ELR (cell line): ENCODE data around the gene ARMH3.
A peak's percentile ranks its signal among the peaks of the same experiment; 100 is the strongest.

Source experiments
- DNase-seq: peaks from one replicate; pipeline ENCODE4 v3.0.0-alpha.2; 2015; ENCODE audit warnings: low read depth

The ARMH3 gene

DNA sequence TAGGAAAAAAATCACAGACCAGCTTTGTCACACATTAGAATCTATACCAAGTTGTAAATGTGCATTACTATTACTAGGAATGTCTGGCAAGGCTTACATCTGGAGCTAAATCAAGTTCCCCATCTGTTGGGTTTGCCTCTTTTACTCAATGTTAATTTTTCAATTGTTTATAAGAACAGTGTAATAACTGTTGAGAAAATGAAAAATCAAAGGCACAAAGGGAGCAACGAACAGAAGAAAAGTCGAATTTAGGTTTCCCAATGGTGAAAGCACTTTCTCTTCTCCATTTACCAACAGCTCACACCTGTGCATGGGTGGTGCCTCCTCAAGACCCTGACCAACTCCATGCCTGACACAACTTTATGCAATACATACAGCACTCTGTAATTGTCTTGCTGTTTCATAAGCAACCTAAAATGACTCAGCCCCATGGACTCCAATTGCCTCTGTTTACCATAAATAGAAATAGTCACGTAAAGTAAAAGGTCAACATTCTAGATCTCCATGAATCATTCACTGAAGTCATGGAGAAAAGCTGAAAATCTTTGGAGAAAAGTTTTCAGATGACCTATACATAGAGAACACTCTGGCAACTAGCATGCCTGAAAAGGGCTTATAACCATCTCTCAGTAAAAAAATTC, 116.8 kb downstream of the ARMH3 start:
- peak; percentile 96 for DNase-seq

DNA sequence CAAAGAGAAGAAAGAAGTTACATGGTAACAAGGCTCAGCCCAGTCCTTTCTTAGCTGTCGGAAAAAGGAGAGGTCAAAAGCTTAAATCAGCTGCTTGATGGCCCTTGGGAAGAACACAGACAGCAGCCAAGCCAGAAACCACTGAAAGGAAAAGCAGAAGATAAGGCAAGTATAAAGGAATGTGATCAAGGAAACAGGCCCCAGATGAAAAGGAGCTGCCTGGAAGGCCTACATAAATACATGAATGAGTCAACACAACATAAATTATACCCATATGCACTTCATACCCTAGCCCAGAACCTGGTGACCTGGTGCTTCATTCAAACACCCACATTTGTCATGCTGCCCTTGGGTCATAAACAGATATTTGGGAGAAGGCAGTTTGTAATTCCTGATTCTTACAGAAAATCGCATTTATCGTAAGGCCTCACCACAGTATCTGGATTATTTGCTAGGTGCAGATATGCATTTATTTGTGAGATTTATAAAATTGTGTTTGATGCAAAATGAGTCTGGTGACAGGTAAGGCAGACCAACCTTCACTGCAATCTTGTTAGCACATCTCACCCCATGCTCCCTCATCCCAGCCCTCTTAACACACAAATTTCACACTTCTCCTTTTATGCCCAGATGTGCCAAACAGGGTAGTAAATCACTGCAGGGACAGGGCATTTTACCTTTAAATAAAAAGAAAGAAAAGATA, 117.5 kb downstream of the ARMH3 start:
- DNase-seq, result peak; percentile 92

DNA sequence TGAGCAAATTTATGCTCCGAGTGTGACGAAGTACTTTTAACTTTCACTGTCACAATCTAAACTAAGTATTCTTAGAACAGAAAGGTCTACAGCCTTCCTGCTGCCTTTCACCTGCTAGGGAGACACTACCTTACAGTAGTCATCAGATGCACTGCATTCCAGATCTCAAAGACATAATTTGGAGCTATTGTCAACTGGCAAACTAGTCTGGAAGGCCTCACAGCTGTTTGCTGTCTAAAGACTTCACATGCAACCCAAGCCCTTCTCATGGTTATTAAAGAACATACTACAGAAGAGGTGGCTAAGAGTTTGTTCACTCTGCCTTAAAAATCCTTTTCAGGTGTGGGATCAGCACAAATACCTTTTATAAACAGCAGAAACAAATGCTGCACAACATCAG, 120.5 kb downstream of the ARMH3 start:
- no peak for DNase-seq

DNA sequence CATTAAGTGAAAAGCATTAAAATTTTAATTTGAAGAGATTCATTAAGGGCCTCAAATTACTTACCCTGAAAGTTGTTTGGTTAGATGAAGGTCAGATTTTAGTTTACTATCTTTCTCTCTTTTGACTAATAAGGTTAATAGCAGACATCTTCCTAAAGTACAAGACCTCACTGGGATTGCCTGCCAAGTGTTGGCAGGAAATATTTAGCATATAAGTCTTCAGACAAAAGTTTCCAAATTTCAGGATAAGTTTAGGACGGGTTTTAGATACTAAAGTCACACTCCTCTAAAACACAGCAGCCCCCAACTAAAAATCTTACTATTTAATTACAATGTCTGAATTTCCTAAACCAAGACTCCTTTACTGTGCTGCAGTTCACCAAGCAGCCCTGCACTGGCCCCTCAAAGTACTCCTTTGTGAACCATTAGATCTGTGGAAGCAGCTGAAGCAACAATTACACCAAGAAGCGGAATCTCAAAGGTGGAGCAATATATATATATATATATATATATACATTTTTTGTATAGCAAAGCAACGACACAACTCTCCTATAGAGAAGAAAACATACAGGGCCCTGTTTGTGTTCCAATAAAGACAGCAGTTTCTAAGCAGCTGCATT, 121.2 kb downstream of the ARMH3 start:
- DNase-seq, result no peak

DNA sequence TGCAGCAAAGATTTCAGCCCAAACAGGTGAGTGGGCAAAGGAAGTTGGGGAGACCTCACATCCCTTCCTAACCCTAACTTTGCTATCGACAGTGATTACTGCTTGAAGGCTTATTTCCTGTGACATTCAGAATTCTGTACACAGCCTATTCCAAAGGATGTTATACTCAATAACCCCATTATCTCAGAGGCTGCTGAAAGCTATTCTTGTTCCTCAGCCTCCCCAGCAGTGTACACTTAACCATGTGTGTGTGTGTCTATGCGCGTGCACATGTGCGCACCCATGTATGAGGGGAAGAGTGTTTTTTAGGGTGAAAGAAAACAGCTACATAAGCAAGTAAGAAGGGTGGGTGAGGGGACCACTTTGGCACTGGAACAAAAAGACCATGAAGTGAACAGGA, 122.0 kb downstream of the ARMH3 start:
- no peak for DNase-seq

DNA sequence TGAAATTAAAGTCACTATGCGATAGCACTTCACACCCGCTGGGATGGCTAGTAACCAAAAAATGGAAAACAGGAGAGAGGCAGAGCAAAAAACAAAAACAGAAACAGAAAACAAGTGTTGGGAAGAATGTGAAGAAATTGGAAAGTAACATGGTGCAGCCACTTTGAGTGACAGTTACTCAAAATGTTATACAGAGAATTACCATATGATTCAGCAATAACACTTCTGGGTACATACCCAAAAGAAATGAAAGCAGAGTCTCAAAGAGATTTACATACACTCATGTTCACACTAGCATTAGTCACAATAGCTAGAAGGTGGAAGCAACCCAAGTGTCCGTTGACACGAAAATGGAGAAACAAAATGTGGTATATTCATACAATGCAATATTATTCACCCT, 123.8 kb downstream of the ARMH3 start:
- DNase-seq, result no peak

DNA sequence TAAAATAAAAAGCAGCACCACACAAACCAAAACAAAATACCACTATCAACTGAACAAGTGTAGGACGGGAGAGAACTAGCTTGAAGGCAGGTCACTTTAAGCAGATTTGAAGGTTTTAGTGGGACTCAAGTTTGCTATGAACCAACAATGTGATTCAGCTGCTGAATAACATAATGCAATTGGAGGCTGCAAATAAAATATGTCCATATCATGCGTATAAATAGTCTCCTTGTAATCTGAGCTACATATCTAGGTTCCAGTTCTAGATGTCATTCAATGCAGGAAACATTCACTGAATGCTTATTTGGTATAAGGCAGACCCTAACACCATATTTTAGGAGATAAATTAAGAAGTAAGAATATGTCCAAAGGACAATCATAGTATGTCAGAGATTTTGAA, 130.9 kb downstream of the ARMH3 start:
- DNase-seq, result no peak

DNA sequence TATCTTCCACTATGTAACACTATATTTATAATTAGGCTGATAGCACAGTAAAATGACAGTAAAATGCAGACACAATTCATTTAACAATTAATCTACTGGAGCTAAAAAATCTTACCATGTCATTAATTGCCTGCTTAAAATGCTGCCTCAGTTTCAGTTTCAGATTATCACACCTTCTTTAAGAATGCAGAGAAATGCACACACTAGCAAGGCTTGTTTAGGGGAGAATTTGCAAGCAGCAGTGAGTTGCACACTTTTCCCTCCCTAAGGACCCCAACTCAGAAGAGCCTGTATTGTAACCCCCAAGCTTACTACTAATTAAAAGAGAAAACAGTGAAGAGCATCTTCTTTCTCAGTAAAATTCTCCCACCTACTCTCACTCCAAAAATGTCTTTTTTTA, 132.7 kb downstream of the ARMH3 start:
- DNase-seq, result no peak

DNA sequence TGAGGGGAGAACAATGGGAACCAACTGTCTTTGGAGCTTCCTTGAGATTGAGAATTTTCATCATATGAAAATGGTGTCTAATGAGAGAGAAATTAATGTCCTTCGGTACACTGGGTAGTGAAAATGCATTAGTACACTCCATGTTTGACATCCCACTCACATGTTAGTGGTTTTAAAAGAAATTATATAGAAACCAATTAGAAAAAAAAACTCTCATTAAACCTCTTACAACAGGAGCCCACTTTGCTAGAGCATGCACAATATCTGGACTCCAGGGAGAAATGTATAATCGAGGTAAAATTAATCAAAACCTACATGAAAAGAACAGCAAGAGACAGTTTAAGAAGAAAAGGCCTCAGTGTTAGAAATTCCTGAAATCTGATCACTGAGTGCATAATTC, 133.1 kb downstream of the ARMH3 start:
- DNase-seq, result no peak

DNA sequence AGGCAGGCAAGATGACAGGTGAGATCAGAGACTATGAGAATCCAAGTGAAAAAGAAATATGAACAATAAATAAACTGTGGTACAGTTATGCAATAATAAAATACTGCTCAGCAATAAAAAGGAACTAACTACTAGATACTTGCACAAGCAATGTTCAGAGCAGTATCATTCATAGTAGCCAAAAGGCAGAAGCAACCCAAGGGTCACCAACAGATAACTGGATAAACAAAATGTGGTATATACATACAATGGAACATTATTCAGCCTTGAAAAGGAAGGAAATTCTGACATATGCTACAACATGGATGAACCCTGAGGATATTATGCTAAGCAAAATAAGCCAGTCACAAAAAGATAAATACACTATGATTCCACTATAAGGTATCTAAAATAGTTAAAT, 135.4 kb downstream of the ARMH3 start:
- no peak for DNase-seq

DNA sequence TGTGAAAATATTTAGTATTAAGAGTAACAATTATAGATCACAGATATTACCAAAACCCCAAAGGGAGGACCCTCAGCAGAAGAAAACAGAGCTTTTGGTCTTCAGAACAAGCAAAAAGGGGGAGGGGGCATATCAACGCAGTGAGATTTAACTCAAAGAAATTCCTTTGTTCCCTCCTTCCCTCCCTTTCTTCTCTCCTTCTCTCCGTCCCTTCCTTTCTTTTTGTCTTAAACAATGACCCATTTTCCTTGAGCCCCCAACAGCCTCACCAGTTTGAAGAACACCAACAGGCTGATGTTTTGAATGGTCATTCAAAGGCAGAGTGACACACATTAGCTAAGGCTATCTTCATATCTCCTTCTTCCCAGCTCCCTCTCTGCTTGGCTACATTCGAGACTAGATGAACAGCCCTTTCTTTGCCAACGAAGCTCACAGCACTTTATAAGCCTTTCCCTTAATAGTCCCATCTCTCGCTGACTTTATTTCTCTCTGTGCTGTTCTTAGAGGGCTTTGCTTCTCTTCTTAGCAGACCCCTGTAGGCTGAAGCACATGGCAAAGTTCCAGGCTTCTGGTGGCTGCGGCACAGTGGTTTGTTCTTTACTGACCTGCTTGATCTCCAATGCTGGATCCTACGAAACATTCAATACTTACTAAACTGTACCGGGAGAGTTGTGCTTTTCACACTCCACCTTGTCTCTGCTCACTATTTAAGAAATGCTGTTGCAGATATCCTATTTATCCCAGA, 136.8 kb downstream of the ARMH3 start:
- DNase-seq, result no peak

DNA sequence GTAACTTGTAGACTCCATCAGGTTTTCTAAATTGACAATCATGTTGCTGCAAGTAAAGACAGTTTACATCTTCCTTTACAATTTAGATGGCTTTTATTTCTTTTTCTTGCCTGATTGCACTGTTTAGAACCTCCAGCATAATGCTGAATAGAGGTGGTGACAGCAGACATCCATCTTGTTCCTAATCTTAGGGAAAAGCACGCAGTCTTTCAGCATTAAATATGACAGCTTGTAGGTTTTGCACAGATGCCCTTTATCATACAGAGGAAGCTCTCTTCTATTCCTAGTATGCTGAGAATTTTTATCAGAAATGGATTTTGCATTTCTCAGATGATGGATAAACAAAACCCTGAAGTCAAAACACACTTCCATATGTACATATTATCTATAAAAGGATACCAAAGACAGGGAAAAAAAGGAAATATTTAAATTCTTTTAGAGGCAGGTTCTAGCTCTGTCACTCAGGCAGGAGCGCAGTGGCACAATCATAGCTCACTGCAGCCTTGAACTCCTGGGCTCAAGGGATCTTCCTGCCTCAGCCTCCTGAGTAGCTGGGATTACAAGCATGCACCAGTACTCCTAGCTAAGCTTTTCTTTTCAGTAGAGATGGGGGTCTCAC, 143.3 kb downstream of the ARMH3 start:
- no peak for DNase-seq

DNA sequence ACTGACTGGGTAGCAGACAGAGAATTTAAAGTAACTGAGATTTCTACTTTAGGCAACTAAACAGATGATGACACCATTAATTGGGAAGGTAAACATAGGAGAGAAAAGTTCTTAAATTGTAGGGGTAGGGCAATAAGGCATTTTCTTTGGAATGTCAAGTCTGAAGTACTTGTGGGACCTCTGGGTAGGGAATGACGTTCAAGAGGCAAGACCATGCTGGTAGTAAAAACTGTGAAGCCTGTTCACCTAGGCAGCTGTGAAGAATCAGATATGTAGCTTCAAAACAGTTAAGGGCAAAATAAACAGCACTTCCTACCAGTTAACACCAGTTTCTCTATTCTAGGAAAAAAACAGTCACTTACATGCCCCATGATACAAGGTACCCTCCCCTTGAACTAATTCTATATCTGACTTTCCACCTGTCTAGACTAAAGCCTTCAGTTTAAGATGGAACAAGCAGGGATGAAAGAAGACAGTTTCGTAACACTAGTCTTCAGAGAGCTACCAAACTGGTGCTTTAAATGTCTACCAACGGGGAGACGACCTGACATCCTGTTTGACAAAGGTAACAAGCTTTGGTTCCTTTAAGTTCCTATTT, 149.3 kb downstream of the ARMH3 start:
- DNase-seq, result no peak

DNA sequence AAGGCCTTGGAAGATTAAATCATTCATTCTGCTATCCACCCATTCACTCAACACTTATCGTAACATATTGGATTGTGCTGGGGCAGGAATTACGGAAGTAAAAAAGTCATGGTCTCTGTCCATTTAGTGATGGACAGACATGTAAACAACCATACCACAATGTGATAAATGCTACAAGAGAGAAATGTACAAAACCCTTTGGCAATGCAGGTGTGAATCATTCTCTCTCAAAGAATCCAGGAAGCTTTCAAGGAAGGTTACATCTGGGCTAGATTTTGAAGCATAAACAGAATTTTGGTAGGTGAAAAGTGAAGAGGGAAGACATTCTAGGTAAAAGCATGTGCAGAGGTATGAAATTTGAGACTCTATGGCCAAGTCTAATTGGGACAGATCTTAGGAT, 150.7 kb downstream of the ARMH3 start:
- DNase-seq, result no peak

DNA sequence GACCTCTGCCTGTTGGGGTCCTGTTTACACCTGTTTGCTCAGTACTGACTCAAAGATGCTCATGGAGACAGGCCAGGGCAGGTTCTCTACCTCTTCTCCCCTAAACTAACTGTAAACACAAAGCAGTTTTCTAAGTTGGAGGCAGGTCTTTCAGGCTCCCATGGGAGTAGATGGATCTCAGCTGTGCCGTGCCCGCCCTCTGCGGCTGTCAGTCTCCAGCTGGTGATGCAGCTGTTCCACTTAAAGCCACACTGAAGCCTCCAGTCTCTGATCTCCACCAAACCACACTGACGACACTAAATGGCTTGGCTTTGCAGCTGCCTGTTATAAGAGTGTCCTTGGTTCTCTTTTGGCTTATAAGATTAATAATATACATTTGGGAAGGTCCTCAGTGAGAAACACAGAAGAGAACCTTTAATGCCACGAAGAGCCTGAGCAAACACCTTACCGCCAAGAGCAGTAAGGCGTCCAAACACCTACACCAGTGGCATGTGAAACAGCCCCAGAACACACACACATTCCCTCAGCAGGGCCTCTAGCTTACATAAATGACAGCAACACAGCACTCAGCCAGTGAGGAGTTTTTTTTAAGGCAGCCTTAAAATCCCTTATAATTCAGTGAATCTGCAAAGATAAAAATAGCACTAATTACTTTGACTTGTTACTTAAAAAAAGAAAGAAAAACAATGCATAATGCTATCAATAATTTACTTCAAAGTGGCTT, 152.0 kb downstream of the ARMH3 start:
- no peak for DNase-seq

DNA sequence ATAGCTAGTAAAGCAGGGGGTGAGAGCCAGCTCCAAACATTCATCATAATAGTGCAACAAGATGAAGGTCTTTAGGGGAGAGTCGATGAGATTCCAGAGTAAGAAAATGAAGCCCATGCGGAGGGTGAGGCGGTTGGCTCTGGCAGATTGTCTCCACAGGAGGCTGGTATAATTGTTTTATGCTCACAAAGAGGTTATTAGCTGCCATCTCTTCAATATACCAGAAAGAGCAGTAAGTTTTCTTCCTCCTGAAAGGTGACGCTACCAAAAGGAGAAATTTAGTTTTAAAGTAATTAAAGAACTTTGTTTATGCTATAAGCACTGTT, 153.2 kb downstream of the ARMH3 start:
- no peak for DNase-seq

DNA sequence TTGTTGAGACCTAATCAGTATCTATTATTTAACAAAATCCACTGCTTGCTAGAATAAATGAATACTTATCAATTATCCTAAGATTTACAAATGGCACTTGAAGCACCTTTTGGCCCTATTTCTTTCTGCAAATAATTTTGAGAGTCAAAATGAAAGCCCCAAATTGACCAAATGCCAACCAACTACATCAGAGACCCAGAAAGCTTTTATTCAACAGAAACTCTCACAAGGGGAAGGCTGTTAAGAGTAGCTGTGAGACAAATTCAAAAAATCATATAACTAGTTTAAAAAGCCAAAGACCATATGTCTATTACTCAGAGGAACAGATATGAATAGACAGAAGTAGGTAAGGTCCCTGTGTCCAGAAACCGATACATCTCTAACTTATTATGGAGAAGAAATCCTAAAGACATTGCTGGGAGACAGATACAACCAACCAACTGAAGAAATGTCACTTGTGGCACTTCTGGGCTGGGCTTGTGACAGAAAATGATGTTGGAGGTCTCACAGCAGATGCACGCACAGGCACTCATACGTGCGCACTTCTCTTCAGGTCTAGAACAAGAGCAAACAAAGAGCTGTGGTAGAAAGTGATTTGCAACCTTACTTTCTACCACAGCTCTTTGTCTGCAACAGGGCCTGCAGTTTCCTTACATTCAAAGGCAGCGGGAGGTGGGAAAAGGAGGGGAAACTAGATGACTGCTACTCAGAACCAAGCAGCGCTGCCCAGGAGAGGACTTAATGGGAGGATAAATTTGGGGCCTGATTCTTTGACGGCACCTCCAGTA, 153.7 kb downstream of the ARMH3 start:
- no peak for DNase-seq

DNA sequence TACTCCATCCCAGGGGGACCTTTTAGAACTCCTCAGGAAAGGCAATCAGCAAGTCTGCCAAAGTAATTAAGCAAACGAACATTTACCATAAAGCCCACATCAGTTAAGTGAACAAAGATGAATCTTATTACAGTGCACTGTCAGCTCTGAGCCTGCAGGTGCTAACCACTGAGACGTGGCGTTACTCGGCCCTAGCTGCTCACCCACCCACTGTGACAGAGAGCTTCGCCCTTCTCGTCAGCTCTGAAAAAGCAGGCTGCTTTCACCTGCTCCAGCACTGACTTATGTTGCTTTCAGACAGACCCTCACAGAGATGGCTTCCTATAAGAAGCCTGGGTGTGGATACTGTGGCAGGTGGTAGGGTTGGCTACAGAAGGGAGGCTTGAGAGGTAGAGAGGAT, 154.6 kb downstream of the ARMH3 start:
- DNase-seq, result no peak

DNA sequence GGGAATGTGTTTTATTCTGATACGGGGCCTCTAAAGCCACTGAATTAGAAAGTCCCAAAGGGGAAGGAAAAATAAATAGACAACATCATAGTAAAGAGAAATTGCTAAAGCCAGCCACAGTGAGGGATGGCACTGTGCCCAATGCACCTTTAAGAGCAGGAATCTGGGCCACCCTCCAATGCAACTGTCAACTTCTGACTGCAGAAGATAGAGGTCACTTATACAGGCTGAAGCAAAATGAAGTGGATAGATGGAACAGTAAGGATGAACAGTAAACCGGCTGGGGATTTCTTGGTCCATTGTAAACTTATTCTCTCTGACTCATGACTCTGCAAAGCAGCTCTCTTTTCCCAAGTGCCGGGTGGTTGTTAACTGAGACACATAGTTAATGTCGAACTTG, 158.3 kb downstream of the ARMH3 start:
- DNase-seq, result peak; percentile 39

DNA sequence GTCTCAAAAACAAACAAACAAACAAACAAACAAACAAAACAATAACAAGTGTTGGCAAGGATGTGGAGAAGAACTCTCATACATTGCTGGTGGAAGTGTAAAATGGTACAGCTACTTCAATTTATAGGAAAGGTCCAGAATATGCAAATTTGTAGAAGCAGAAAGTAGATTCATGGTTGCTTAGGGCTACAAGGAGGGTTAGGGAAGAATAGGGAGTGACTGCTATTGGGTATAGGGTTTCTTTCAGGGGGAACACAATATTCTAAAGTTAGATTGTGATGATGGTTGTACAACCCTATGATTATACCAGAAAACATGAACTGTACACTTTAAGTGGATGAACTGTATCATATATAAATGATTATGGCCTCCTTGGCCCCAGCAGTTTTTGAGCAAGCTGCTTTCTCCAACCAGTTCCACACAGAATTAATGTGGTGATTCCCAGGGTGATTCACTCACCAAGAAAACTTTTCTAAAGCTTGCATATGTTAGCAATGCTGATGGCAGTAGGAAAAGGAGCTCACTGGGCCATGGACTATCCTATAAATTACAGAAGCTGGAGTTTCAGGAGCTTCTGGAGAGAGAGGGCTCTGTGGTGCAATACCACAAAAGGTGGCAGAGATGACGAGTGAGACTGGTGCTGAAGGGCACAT, 159.6 kb downstream of the ARMH3 start:
- DNase-seq, result peak; percentile 9
